ENCODE data around the gene MAGEE1. TPM values are rescaled to one million over a fixed set of nuclear protein-coding genes. Genes with fewer than 3 reads are reported as not detected.

Gene MAGEE1
- total RNA-seq: 1 to 10 TPM; 1.2 to 2.4 (median 2.0) TPM

GRCh38 chrX:76427560-76428242, at the start of gene MAGEE1:
Gene MAGEE1, plus strand, starts transcription at chrX:76427710. Its CDS starts 221 bp downstream, at chrX:76427931.
- Histone ChIP-seq H3K4me1 (peaks cover 0 to 8% (median 0%) of the 10 kb centered on the region in 4 donors), H3K9me3 (no peaks in the 10 kb centered on the region), H3K27me3 (no peaks in the 10 kb centered on the region), H3K27ac (peak within 1 kb of the TSS in 2 of 4 donors; percentile 11 to 41), H3K36me3 (no peaks in the 10 kb centered on the region), H3K4me3 (peak within 1 kb of the TSS; percentile 12 to 68 (median 63))
- DNase-seq (peak; percentile 60 to 95), ATAC-seq (ENCODE audit: low FRiP score in 2 of 2) (peak; percentile 89 to 97)
- 3 to 40% methylated on average over 11 to 33 of the region's 42 CpGs for WGBS, 2 donors
- TF ChIP-seq POLR2AphosphoS5 (IDR thresholded peaks at IDR 0.05) (peak in 1 of 2 donors; percentile 31), POLR2A (IDR thresholded peaks at IDR 0.05) (peak in 1 of 4 donors; percentile 30), CTCF (IDR thresholded peaks at IDR 0.05) (no peak), EP300 (IDR thresholded peaks at IDR 0.05) (no peak)

GRCh38 chrX:76398970-76399369, 28.5 kb upstream of the MAGEE1 start:
- no peaks in the 10 kb centered on the region for H3K4me1 ChIP-seq
- H3K4me3 ChIP-seq: no peak overlapping the region
- H3K27ac ChIP-seq: no peak overlapping the region
- ATAC-seq (ENCODE audit: low FRiP score in 2 of 2): no peak
- H3K9me3 ChIP-seq: no peaks in the 10 kb centered on the region
- no peak for DNase-seq
- H3K27me3 ChIP-seq: no peaks in the 10 kb centered on the region
- TF ChIP-seq EP300 (IDR thresholded peaks at IDR 0.05) (no peak), POLR2AphosphoS5 (IDR thresholded peaks at IDR 0.05) (no peak), POLR2A (IDR thresholded peaks at IDR 0.05) (no peak), CTCF (IDR thresholded peaks at IDR 0.05) (no peak)
- no peaks in the 10 kb centered on the region for H3K36me3 ChIP-seq

GRCh38 chrX:76407795-76408194, 19.7 kb upstream of the MAGEE1 start:
- H3K27ac ChIP-seq: no peak overlapping the region
- H3K4me1 ChIP-seq: no peaks in the 10 kb centered on the region
- H3K27me3 ChIP-seq: no peaks in the 10 kb centered on the region
- DNase-seq (no peak), ATAC-seq (ENCODE audit: low FRiP score in 2 of 2) (no peak)
- no peaks in the 10 kb centered on the region for H3K9me3 ChIP-seq
- TF ChIP-seq CTCF (IDR thresholded peaks at IDR 0.05) (no peak), POLR2A (IDR thresholded peaks at IDR 0.05) (no peak), EP300 (IDR thresholded peaks at IDR 0.05) (no peak), POLR2AphosphoS5 (IDR thresholded peaks at IDR 0.05) (no peak)
- H3K4me3 ChIP-seq: no peak overlapping the region
- H3K36me3 ChIP-seq: no peaks in the 10 kb centered on the region
- WGBS, 2 donors: 65 to 66% methylated on average over 2 of the region's 2 CpGs

GRCh38 chrX:76420237-76420636, 7.3 kb upstream of the MAGEE1 start:
- ATAC-seq (ENCODE audit: low FRiP score in 2 of 2): no peak
- H3K4me1 ChIP-seq: no peaks in the 10 kb centered on the region
- H3K36me3 ChIP-seq: no peaks in the 10 kb centered on the region
- no peak overlapping the region for H3K27ac ChIP-seq
- DNase-seq: no peak
- H3K9me3 ChIP-seq: no peaks in the 10 kb centered on the region
- 88% methylated on average over 1 of the region's 1 CpG for WGBS, 2 donors
- H3K27me3 ChIP-seq: no peaks in the 10 kb centered on the region
- TF ChIP-seq POLR2AphosphoS5 (IDR thresholded peaks at IDR 0.05): no peak
- H3K4me3 ChIP-seq: no peak overlapping the region

GRCh38 chrX:76428243-76429130, 977 bp downstream of the MAGEE1 start:
- ATAC-seq (ENCODE audit: low FRiP score in 2 of 2) (peak; percentile 64 to 72), DNase-seq (peak in 1 of 2 donors; percentile 69)
- no peaks in the 10 kb centered on the region for H3K27me3 ChIP-seq
- H3K27ac ChIP-seq: no peak overlapping the region
- TF ChIP-seq POLR2AphosphoS5 (IDR thresholded peaks at IDR 0.05): no peak
- TF ChIP-seq CTCF (IDR thresholded peaks at IDR 0.05): no peak
- no peak for TF ChIP-seq EP300 (IDR thresholded peaks at IDR 0.05)
- no peak for TF ChIP-seq POLR2A (IDR thresholded peaks at IDR 0.05)
- peak overlapping the region; percentile 12 to 68 (median 63) for H3K4me3 ChIP-seq
- no peaks in the 10 kb centered on the region for H3K9me3 ChIP-seq
- no peaks in the 10 kb centered on the region for H3K36me3 ChIP-seq
- 66% methylated on average over 46 of the region's 60 CpGs; no CpG with 5 or more reads in 1 of the 2 donors for WGBS, 2 donors
- H3K4me1 ChIP-seq: peaks cover 0 to 8% (median 0%) of the 10 kb centered on the region in 4 donors

Data from upper lobe of left lung (tissue), 6 donors.